ENCODE data around the gene SIGLEC8.

GRCh38 chr19:51470966-51471365, 12.7 kb upstream of the SIGLEC8 start:
- no peak for TF ChIP-seq CTCF (IDR thresholded peaks at IDR 0.05; ENCODE audit: poor library complexity)
- no peak for TF ChIP-seq EZH2 (IDR thresholded peaks at IDR 0.05; ENCODE audit: borderline replicate concordance)
- TF ChIP-seq EZH2phosphoT487 (IDR thresholded peaks at IDR 0.05; ENCODE audit: low read depth, severe bottlenecking, unreplicated experiment), result no peak

All from hepatocyte (in vitro differentiated cells).